KG1 (cell line): Measurements from ENCODE around the gene CPA5.

ENCODE experiments used
- DNase-seq: peaks from one replicate; lab custom pipeline; 2025; lab: John Stamatoyannopoulos, UW

Gene CPA5

GRCh38 chr7:130397051-130397757 lies 52.6 kb downstream of the CPA5 start:
- DNase-seq = no peak

GRCh38 chr7:130397758-130398073 lies 53.1 kb downstream of the CPA5 start:
- no peak for DNase-seq

GRCh38 chr7:130398526-130399090 lies 54.0 kb downstream of the CPA5 start:
- DNase-seq = no peak

GRCh38 chr7:130400120-130400572 lies 55.5 kb downstream of the CPA5 start:
- DNase-seq = no peak

GRCh38 chr7:130401101-130401500 lies 56.5 kb downstream of the CPA5 start:
- DNase-seq = no peak

- DNase-seq = no peak
Measured at GRCh38 chr7:130401578-130401977, 57.0 kb downstream of the CPA5 start.

- no peak for DNase-seq
Measured at GRCh38 chr7:130405003-130405402, 60.4 kb downstream of the CPA5 start.

- DNase-seq = no peak
Measured at GRCh38 chr7:130409067-130409711, 64.6 kb downstream of the CPA5 start.

- no peak for DNase-seq
Measured at GRCh38 chr7:130409712-130410072, 65.1 kb downstream of the CPA5 start.

GRCh38 chr7:130410868-130411541 lies 66.4 kb downstream of the CPA5 start:
- DNase-seq = no peak

- DNase-seq = no peak
Measured at GRCh38 chr7:130413201-130413600, 68.6 kb downstream of the CPA5 start.

GRCh38 chr7:130415006-130415405 lies 70.4 kb downstream of the CPA5 start:
- no peak for DNase-seq

- DNase-seq = no peak
Measured at GRCh38 chr7:130417213-130417612, 72.6 kb downstream of the CPA5 start.

GRCh38 chr7:130418306-130418705 lies 73.7 kb downstream of the CPA5 start:
- no peak for DNase-seq
